ENCODE measurements around the gene CKAP4. TPM values are rescaled to one million over a fixed set of nuclear protein-coding genes. Genes with fewer than 3 reads are reported as not detected.

Gene CKAP4
- total and polyA plus RNA-seq, 2 of the 13 experiments (the other 11 are each of a cell fraction or from before 2014, with no cell fraction given) = 39.2 to 70.2 TPM

DNA sequence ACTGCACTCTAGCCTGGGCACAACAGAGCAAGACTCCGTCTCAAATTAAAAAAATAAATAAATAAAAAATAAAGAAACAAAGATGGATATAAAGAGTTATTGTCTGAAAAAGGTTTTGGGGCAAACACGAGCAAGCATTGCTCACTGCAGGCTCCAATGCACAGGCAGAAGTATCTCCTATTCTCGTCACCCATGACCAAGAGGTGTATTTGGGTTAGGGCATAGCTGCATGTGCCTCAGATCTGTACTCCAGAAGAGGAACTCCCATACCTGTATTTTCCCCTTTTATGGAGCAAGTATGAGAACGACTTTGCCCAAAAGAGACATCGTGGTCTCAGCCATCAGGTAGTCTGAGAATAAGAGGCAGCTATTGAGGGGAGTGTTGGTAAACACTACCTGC lies 44.5 kb upstream of the CKAP4 start (continued):
- TF ChIP-seq, protein P1, sequence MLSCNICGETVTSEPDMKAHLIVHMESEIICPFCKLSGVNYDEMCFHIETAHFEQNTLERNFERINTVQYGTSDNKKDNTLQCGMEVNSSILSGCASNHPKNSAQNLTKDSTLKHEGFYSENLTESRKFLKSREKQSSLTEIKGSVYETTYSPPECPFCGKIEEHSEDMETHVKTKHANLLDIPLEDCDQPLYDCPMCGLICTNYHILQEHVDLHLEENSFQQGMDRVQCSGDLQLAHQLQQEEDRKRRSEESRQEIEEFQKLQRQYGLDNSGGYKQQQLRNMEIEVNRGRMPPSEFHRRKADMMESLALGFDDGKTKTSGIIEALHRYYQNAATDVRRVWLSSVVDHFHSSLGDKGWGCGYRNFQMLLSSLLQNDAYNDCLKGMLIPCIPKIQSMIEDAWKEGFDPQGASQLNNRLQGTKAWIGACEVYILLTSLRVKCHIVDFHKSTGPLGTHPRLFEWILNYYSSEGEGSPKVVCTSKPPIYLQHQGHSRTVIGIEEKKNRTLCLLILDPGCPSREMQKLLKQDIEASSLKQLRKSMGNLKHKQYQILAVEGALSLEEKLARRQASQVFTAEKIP (CRISPR knock-in tag; IDR thresholded peaks at IDR 0.05; ENCODE audit: borderline replicate concordance) = no peak
- TF ChIP-seq, protein P2, sequence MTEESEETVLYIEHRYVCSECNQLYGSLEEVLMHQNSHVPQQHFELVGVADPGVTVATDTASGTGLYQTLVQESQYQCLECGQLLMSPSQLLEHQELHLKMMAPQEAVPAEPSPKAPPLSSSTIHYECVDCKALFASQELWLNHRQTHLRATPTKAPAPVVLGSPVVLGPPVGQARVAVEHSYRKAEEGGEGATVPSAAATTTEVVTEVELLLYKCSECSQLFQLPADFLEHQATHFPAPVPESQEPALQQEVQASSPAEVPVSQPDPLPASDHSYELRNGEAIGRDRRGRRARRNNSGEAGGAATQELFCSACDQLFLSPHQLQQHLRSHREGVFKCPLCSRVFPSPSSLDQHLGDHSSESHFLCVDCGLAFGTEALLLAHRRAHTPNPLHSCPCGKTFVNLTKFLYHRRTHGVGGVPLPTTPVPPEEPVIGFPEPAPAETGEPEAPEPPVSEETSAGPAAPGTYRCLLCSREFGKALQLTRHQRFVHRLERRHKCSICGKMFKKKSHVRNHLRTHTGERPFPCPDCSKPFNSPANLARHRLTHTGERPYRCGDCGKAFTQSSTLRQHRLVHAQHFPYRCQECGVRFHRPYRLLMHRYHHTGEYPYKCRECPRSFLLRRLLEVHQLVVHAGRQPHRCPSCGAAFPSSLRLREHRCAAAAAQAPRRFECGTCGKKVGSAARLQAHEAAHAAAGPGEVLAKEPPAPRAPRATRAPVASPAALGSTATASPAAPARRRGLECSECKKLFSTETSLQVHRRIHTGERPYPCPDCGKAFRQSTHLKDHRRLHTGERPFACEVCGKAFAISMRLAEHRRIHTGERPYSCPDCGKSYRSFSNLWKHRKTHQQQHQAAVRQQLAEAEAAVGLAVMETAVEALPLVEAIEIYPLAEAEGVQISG (CRISPR knock-in tag; IDR thresholded peaks at IDR 0.05) = no peak
- no peak for TF ChIP-seq ZNF234 (CRISPR knock-in tag; conservative IDR thresholded peaks at IDR 0.05)
- TF ChIP-seq CENPBD1 (CRISPR knock-in tag; IDR thresholded peaks at IDR 0.05; ENCODE audit: borderline replicate concordance, low read depth) = no peak
- TF ChIP-seq, protein P3, sequence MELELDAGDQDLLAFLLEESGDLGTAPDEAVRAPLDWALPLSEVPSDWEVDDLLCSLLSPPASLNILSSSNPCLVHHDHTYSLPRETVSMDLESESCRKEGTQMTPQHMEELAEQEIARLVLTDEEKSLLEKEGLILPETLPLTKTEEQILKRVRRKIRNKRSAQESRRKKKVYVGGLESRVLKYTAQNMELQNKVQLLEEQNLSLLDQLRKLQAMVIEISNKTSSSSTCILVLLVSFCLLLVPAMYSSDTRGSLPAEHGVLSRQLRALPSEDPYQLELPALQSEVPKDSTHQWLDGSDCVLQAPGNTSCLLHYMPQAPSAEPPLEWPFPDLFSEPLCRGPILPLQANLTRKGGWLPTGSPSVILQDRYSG (CRISPR knock-in tag; IDR thresholded peaks at IDR 0.05) = no peak
- TF ChIP-seq GABPB1 (CRISPR knock-in tag; IDR thresholded peaks at IDR 0.05) = no peak
- no peak for TF ChIP-seq NCOA5 (CRISPR knock-in tag; IDR thresholded peaks at IDR 0.05)
- no peak for TF ChIP-seq HOXA5 (CRISPR knock-in tag; IDR thresholded peaks at IDR 0.05)
- TF ChIP-seq RXRA (CRISPR knock-in tag; IDR thresholded peaks at IDR 0.05) = no peak
- TF ChIP-seq ZBTB40 (IDR thresholded peaks at IDR 0.05) = no peak
- no peak for TF ChIP-seq ZBTB40 (CRISPR knock-in tag; IDR thresholded peaks at IDR 0.05)
- TF ChIP-seq ZNF263 (CRISPR knock-in tag; IDR thresholded peaks at IDR 0.05) = no peak

All from HepG2 (cell line).